HG03103 (cell line): ENCODE data around the gene BEST1.
"Not testable (repeated sequence)": the region's sequence is repeated elsewhere in the genome, so short reads cannot be mapped to it uniquely, and the experiment has no call there.

Source experiments
- ATAC-seq: cut with Tn5 transposase; IDR thresholded peaks from one replicate; pipeline ENCODE4 v1.9.1; 2021; ENCODE audit warnings: low read depth; ENCODE audit not compliant: unreplicated experiment

Gene BEST1

GRCh38 chr11:61946894-61947293 lies 3.3 kb upstream of the BEST1 start:
- ATAC-seq = no peak

GRCh38 chr11:61947486-61948210 lies 2.5 kb upstream of the BEST1 start:
- no peak for ATAC-seq

- ATAC-seq = no peak
These were observed 1.6 kb upstream of the BEST1 start for GRCh38 chr11:61948505-61948904.

- no peak for ATAC-seq
These were observed 749 bp upstream of the BEST1 start for GRCh38 chr11:61949169-61950034.

- ATAC-seq = no peak
These were observed 1.5 kb downstream of the BEST1 start for GRCh38 chr11:61951484-61952135.

- no peak for ATAC-seq
These were observed 2.7 kb downstream of the BEST1 start for GRCh38 chr11:61952882-61953281.

- ATAC-seq = not testable (repeated sequence)
These were observed 3.5 kb downstream of the BEST1 start for GRCh38 chr11:61953632-61954031.

GRCh38 chr11:61954106-61954850 lies 4.1 kb downstream of the BEST1 start:
- ATAC-seq = no peak

GRCh38 chr11:61954851-61955421 lies 4.8 kb downstream of the BEST1 start:
- no peak for ATAC-seq

- no peak for ATAC-seq
These were observed 5.4 kb downstream of the BEST1 start for GRCh38 chr11:61955422-61956135.

GRCh38 chr11:61956191-61957020 lies 6.3 kb downstream of the BEST1 start:
- ATAC-seq = no peak

GRCh38 chr11:61957021-61957770 lies 7.0 kb downstream of the BEST1 start:
- ATAC-seq = no peak

GRCh38 chr11:61958590-61958989 lies 8.4 kb downstream of the BEST1 start:
- ATAC-seq = no peak

- ATAC-seq = no peak
These were observed 9.0 kb downstream of the BEST1 start for GRCh38 chr11:61959114-61959513.

- ATAC-seq = no peak
These were observed 9.5 kb downstream of the BEST1 start for GRCh38 chr11:61959678-61960077.

- ATAC-seq = no peak
These were observed 10.4 kb downstream of the BEST1 start for GRCh38 chr11:61960532-61960931.

GRCh38 chr11:61961570-61962212 lies 11.5 kb downstream of the BEST1 start:
- ATAC-seq = no peak
